GM18520 (cell line): ENCODE data around the gene CTU1.

Experiments
- ATAC-seq: cut with Tn5 transposase; IDR thresholded peaks from one replicate; pipeline ENCODE4 v1.9.1; 2021; ENCODE audit not compliant: unreplicated experiment

CTU1 gene

DNA sequence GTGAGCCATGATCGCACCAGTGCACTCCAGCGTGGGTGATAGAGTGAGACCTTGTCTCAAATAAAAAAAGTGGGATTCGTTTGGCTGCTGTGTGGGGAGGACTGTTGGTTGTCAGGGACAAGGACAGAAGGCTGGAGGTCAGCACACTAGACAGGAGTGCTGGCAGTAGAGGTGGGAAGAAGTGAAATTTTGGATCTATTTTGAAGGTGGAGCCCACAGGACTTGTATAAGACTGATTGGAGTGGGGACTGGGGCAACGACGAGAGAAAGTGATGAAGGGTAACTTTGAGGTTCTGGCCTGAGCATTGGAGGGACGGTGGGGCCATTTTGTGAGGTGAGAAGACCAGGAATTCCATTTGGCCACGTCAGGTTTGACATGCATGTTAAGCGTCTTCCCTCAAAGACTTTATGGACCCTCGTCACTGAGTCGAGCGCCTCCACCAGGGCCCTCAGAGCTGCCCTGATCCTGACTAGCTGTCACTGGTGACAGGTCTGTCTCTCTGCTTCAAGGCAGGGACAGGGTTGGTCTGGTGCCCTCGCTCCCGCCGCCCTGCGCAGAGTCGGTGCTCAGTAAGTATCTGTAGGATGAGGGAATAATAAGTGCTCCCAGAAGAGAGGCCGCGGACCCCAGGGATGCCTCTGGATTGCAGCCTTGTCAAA lies 673 bp downstream of the CTU1 start:
- no peak for ATAC-seq

DNA sequence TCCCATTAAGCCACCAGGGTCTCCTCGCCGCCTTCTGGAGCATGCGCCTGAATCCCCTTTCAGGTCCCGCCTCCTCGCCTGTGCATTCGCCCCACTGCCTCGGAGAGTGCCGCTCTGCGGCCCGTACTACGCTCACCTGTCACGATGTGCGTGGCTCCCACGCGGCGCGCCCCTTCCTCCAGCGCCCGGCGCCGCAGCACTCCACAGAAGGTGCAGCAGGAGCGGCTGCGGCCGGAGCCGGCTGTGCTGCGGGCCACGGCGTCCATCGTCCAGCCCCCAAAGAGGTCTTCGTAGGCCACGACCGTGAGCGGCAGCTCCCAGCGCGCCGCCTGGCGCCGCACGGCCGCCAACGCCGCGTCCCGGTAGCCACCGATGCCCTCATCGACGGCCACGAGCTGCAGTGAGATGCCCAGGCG lies 4.3 kb downstream of the CTU1 start:
- no peak for ATAC-seq

DNA sequence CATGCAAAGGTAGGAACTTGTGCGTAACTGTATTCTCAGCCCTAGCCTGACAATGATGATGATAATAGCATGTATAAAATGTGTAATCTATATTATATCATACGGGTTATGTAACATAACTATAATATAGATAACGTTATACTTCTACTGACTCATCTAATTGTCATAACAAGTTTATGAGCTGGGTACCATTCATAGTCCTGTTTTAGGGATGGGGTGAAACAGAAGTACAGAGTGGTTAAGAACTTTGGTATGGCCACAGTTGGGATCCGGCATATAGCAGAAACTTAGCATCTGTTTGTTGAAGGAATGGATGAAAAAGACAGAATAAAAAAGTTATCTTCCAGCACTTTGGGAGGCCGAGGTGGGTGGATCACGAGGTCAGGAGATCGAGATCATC lies 5.2 kb downstream of the CTU1 start:
- no peak for ATAC-seq

DNA sequence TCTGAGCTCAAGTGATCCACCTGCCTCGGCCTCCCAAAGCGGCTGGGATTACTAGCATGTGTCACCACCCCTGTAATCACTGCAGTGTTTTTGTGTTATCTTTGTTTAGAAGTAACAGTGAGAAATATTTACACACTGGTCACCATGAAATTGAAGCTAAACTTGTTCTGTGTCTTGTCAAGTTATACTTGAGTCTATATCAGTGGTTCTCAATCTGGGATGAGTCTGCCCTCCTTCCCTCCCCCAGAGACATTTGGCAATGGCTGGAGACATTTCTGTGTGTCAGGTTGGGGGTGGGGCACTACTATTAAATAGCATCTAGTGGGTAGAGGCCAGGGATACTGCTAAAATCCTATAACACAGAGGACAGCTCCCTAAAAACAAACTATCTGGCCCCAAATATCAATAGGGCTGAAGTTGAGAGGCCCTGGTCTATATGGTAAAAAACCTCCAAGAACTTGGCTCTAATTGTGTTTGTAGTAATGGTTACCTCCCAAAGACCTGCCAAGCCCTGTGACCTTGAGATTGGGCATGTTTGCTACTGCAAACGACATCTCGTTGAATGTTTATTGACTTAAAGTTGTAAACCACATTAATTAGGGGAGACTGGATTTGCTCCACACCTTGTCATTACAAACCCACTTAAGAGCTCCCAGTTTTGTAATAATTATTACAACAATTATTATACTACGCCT lies 6.9 kb downstream of the CTU1 start:
- no peak for ATAC-seq

DNA sequence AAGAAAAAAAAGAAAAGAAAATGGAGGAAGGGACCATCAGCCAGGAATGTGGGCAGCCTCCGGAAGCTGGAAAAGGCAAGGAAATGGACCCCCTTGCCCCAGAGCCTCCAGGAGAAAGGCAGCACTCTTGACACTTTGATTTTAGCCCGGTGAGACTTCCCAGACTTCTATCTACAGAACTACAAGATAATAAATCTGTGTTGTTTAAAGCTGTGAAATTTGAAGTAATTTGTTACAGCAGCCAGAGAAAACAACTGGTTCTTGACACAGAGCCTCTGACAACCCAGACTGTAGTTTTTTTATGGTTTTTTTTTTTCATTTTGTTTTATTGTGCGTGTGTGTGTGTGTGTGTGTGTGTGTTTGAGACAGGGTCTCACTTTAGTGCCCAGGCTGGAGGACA lies 7.6 kb downstream of the CTU1 start:
- no peak for ATAC-seq

DNA sequence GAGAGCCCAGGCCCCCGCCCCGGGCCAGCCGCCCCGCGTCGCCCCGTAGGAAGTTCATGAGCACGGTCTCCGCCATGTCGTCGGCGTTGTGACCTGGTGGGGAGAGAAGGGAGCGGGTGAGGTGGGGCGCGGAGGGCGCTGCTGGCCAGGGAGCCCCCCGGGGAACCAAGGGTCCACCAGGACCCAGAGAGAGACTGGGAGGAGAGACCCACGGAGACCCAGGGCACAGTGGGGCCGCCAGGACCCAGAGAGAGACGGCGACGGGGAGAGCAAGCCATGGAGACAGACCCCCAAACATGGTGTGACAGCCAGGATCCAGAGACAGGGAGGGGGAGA lies 9.2 kb downstream of the CTU1 start:
- ATAC-seq: no peak

DNA sequence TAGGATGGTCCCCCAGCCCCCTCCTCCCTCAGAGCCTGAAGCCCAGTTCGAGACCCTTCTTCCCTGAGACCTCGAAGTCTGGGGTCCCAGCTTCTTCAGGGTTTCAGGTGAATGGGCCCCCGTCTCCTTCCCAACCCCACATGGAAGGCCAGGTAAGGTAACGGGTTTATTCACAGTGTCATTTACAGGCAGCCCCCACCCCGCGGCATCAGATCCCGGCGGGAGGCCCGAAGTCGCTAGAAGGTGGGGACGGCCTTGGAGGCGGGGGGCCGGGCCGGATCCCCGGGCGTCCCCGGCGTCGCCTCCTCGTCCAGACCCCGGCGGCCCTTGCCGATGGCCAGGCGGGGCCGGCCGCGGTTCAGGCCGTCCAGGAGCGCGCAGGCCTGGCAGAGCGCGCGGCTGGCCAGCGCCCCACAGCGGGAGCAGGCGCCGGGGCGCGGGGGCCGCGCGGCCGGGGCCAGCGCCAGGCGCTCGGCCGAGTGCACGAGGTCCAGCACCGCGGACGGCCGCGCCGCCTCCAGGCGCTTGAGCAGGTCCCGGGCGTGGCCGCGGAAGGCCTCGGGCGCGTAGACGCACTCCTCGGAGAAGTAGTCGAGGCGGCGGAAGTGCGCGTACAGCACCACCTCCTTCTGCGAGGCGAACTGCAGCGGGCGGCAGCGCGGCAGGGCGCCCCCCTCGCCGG lies 9.7 kb downstream of the CTU1 start:
- ATAC-seq: no peak

DNA sequence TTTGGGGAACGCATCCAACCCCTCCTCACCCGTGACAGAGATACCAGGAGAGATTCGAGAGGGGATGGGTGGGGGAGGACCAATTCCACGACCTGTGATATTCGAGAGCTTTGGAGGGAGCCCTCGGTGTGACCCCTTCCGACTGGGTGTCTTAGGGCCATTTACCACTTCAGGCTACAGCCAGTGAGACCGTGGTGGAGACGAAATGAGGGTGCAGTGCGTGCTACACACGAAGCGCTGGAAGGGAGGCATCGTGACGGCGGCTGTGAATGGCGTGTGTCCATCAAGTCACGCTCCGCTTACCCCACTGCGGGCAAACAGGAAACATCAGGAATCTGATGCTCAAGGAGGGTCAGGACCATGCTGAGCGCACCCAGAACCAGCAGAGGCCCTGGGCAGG lies 10.4 kb downstream of the CTU1 start:
- no peak for ATAC-seq

DNA sequence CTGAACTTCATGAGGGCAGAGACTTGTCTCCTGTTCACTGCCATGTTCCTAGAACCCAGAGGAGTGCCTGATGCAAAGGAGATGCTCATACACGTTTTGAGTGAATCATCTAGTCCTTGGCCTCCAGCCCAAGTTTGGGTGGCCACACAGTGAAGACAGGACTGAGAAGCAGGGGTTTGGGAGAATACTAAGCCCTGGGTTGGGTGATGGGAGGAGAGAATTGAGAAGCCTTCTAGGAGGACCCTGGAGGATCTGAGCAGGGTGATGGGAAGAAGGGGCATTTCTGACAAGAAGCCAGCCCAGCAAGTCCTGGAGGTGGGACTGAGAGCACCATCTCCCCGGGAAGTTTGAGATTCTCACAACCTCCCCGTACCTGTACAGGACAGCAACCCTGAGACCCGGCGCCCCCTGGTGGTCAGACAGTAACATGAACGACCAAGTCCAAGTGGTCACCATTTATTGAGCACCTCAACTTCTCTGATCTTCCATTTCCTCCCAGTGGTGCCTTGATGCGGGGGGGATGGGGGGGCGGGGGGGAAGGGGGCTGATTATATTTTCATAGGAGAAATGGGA lies 11.0 kb downstream of the CTU1 start:
- no peak for ATAC-seq

DNA sequence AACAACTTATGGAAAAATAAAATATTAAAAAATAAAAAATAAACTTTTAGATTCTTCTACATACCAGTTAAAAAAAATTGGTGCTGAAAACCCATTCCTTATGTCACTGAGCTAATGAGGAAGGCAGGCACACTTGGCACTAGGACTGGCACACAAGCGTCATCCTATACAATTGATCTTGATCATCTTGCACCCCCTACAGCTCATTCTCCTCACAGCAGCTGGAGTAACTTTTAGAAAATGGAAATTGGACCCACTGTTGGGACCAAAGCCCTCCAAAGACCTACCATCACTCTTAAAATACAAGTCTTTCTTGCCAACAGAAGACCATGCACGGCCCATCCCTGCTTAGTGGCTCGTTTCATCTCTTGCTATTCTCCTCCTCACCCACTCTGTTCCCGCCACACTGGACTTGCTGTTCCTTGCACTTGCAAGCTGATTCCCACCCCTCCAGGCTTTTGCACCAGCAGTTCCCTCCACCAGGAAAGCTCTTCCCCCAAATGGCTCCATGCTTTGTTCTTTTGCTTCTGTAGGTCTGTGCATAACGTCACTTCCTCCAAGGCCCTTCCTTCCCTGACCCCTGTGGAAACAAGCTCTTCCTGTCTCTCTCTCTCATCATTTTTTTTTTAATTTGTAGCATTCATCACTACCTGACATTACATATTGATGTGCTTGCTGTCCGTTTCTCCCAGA lies 11.6 kb downstream of the CTU1 start:
- no peak for ATAC-seq

DNA sequence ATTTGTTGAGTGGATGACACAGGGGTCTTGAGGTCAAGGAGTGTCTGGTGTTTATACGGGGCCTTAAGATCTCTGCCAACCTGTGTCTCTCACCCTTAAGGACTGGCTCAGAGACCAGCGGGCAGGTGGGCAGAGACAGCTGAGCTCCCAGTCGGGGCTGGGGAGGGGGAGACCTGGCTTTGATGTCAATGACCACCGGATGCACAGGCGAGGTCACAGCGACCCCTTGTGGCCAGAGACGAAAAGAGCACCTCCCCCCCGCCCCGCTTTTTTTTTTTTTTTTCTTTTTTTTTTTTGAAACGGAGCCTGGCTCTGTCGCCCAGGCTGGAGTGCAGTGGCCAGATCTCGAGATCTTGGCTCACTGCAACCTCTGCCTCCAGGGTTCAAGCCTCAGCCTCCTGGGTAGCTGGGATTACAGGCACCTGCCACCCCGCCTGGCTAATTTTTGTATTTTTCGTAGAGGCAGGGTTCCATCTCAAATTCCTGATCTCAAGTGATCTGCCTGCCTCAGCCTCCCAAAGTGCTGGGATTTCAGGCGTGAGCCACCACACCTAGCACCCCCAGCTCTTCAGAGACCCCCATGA lies 13.4 kb downstream of the CTU1 start:
- ATAC-seq: no peak

DNA sequence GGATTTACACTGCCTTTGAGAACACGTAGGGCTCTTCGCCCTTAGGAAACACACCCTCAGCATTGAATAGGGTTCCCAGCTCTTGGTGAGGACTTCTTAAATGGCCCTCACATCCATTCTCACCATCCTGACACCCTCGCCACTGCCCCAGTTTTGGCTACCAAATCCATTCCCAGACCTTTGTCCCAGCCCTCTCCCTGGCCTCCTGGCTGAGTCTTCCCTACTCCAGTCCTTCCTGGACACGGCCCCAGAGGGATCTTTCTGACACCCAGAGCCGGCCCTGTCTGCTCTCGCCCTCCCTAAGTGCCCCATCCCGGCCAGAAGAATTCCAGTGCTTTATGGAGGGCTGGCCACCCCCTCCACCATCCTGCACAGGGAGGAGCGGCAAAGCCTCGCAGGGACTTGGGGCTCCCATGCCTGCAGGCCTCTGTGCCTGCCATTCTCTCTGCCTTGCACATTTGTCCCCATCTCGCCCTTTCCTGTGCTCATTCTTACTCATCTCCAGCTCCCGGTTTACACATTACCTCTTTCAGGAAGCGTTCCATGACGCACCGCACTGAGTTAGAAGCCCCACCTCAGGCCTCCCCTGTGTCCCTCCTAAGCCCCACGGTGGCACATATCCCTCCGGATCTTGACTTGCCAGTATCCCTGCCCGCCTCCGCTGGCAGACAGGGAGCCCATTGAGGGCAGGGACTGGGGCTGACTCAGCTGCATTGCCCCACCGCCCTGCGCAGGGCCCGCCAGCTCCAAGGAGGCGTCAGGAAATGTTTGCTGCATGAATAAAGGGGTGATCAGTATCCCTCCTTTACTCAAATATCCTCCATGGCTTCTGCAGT lies 14.5 kb downstream of the CTU1 start:
- ATAC-seq: no peak

DNA sequence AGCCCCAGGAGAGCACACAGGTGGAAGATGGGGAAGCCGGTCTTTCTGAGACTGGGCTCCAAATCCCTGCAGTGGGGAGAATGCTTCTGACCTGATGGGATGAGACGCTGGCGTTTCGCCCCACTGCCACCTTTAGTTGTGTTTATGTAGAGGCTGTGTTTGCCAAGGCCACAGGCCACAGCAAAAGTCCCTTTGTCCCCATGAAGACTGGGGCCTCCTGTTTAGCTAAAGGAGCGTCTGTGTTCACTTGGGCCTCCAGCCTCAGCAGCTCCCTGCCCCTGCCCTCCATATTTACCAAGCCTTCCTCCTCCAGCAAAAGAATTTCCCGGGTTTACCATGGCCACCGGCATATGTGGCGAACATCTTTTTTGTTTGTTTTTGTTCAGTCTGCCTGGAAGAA lies 15.1 kb downstream of the CTU1 start:
- no peak for ATAC-seq

DNA sequence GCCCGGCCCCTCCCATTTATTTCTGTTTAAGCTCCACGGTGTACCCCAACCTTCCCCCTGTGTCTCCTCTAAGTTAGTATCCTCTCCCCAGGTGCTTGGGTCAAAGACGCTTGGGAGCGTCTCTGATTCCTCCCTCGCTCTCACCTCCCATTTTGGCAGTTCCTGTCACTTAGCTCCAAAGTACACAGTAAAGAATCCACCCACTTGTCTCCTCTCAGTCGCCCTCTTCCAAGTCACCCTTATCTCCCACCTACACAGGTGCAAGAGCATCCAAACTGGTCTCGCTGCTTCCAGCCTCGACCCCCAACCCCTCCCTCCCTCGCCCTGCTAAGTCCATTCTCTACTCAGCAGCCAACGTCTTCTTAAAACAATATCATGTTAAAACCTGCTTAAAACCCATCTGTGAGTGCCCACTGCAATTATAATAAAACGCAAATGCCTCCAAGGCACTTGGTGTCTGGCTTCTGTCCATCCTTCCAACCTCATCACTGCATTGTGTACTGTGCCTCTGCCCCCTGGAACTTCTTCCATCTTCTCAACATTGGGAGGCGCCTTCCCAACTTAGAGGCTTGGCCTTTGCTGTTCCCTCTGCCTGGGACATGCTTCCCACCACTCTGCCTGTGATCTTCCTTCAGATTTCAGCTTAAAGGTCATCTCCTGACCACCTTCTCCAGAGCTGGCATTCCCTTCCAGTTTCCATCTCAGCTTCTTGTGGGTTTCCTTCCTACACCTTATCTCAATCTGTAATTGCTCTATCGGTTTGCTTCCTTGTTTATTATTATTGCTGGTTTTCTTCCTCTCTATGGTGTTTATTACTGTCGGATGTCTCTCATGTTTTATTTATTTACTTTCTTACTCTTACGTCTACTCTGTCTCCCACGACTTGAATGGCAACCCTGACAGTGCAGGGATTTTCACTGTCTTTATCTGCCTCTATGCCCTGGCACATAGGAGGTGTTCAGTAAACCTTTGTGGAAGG lies 16.0 kb downstream of the CTU1 start:
- ATAC-seq: no peak

DNA sequence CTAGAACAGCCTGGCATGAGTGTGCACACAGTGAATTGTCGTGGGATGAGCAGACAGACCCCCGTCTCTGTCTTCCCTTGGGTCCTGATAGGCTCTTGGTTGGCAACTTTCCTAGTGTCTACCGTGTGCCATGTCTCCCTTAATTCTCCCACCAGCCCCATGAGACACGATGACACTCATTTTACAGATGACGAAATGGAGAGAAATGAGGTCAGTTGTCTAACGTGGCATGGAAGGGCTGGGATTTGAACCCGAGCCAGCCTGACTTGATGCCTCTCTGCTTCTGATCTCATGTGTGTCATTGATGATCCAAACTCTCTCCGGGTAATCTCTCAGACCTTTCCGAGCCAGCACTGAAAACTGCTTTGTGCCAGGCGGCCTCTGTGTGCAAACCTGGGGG lies 17.1 kb downstream of the CTU1 start:
- ATAC-seq: no peak

DNA sequence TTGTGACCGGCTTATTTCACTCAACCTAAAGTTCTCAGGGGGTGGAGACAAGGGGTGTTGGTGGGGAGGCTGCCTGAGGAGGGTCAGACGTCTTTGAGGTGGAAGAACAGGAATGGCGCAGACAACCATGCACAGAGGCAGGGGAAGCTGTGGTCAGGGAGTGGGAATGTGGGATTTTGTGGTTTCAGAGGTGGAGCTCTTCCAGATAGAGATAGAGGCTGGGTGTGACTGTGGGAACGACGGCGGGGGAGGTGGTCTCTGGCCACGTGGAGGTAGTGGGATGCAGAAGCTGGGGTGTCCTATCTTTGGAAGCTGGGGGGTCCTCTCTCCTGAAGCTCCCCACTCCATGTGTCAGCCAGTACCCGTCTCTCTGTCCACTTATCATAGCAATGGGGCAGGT lies 17.7 kb downstream of the CTU1 start:
- ATAC-seq: no peak

DNA sequence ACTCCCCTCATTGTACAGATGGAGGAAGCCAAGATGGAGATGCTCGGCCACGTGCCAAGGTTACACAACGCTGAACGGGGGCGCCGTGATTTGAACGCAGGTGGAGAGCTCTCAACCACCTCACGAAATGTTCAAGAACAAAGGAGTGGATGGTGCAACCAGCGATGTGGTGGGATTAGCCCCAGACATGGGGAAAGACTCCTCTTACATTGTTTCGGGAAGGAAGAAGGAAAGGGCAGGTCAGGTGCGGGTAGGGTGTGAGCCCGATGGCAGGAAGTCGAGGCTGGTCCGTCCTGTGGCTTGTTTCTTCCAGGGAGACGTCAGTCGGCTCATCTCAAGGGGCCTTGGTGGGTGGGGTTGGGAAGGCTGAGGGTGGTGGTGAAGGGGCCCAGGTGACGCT lies 18.4 kb downstream of the CTU1 start:
- no peak for ATAC-seq

DNA sequence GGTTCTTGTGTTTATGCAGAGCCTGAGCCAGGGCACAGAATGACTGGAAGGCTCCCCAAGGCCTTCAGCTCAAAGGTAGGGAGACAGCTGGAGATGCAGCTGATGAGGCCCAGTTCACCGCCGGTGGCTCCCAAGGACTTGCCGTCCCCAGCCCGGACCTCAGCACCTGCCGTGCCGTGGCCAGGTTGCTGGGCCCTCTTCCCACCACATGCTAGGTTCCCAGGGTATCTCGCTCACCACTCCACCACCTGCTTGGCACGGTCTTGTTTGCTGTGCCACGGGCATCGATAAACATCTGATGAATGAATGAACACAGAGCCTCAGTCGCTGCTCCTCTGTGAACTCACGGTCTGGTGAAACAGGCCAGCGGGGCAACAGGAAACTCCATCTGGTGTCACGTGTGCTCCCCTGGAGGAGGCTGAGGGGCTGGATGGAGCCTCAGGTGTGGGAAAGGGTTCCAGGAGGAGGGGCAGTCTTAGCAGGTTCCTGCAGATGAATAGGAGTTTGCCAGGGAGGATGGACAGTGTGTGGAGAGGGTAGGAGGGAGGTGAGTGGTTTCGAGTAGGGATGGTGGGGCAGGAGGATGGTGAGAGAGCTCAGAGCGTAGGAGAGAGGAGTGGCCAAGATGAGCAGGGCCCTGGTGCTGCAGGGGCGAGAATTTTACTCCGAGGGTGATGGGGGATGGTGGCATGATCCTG lies 21.9 kb downstream of the CTU1 start:
- no peak for ATAC-seq

DNA sequence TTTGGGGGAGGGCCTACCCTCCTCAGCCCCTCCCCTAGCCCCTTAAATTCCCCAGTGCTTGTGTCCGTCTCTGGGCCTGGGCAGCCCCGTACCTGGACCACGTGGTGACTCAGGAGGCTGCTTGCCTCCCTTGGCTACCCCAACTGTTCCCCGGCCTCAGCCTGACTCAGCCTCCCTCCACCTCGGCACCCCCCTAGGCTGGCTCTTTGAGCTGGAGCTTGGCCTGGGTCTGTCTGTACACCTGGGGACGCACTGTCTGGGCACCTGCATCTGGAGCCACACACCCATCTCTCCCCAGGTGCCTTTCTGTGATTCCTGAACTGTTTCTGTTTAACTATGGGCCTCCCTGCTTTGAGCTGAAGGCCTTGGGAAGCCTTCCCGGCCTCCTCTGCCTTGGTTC lies 23.7 kb downstream of the CTU1 start:
- no peak for ATAC-seq
